Epithelial cell of esophagus (primary cell): ENCODE data around the gene GNAI1.
A peak's percentile ranks its signal among the peaks of the same experiment; 100 is the strongest.

Experiments
- DNase-seq: peaks from one replicate; pipeline ENCODE4 v3.0.0; 2010; ENCODE audit warnings: low read depth
- H3K4me3 ChIP-seq: 2 replicates; pipeline ENCODE4 v1.5.1; 2011; ENCODE audit warnings: mild to moderate bottlenecking, low read length, control low read depth
- CTCF ChIP-seq: IDR thresholded peaks from 2 replicates; pipeline ENCODE4 v1.5.1; 2011; ENCODE audit warnings: low read depth, mild to moderate bottlenecking, low read length, control low read depth, inconsistent platforms; ENCODE audit not compliant: insufficient read depth; ENCODE audit errors: missing control alignments

GNAI1 gene

GRCh38 chr7:80216996-80217842 is 82.6 kb downstream of the GNAI1 start:
- no peak overlapping the region for H3K4me3 ChIP-seq
- no peak for TF ChIP-seq CTCF
- no peak for DNase-seq

DNA sequence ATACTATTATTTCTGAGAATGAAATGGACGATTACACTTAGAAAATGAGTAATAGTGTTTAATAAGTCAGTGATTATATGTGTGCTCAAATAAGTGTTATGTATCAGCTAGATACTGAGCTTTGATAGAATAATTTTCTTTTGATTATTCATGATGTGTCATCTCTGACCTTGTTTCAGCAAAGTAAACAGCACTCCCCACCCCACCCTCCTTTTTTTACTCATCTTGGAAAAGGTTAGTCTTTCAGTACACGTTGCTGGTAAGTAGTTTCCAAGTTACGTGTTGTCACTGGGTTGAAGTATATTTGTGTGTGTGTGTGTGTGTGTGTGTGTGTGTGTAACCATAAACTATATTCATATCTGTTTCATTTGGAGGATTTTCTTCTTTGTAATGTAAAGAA is 84.1 kb downstream of the GNAI1 start:
- no peak overlapping the region for H3K4me3 ChIP-seq
- peak; percentile 95 for DNase-seq
- no peak for TF ChIP-seq CTCF

DNA sequence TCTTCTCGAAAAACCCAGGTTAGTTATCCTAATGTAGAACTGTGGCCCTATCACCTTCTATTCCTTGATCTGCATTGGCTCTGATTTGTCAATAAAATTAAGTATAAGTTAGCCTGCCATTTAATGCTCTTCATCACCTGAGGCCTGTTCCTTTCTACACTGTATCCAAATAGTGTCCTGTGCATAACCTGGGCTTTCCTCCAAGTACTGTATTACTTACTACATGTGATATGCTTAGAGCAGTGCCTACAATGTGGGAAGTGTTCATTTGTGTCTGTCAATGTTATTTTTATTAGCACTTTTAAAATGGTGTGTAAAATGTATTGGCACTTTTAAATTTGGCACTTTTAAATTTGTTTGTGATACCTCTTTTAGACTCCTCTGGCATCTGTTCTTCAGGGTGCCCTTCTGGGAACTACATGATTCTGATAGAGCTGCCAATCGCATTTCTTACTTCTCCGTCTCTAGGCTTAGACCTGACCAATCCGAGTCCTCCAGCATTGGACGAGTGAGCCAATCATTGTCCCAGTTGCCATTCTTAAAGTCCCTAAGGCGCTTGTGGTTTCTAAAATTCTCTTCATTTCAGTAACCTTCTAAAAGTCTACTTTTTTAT is 85.5 kb downstream of the GNAI1 start:
- no peak for TF ChIP-seq CTCF

GRCh38 chr7:80224415-80224814 is 89.8 kb downstream of the GNAI1 start:
- no peak overlapping the region for H3K4me3 ChIP-seq
- no peak for TF ChIP-seq CTCF
- no peak for DNase-seq

More for the DNA sequence above, 85.5 kb downstream of the GNAI1 start:
- H3K4me3 ChIP-seq = no peak overlapping the region
- DNase-seq = no peak

DNA sequence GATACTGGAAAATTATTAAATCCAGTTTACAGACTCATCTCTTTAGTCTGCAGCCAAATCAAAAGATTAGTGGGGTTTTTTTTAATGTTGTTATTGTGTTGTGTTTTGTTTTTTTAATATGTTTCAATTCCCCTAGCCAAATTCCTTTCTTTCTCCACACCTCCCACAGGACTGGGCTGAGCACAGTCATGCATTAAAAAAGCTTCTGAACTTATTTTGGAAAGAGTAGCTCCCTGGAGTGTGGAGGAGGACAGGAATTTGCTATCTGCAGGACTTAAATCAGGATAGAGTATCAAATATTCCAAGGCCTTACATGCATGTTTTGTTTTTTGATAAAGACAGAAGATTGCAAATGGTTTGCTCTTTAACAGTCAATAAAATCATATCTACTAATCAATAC is 90.7 kb downstream of the GNAI1 start:
- no peak for DNase-seq
- H3K4me3 ChIP-seq = no peak overlapping the region
- no peak for TF ChIP-seq CTCF

GRCh38 chr7:80226629-80227028 is 92.0 kb downstream of the GNAI1 start:
- no peak overlapping the region for H3K4me3 ChIP-seq
- TF ChIP-seq CTCF = no peak
- DNase-seq = no peak
